Endothelial cell (in vitro differentiated cells): ENCODE measurements around the gene DNAH6. TPM values are rescaled to one million over a fixed set of nuclear protein-coding genes. Genes with fewer than 3 reads are reported as not detected.

Experiments used
- DNase-seq: peaks from one replicate; pipeline ENCODE4 v3.0.0; 2021; ENCODE audit warnings: low spot score
- H3K27ac Mint-ChIP-seq: one replicate; pipeline ENCODE4 v1.8.0; 2021; ENCODE audit warnings: mixed read lengths, inconsistent platforms; ENCODE audit not compliant: unreplicated experiment
- H3K27me3 Mint-ChIP-seq: one replicate; pipeline ENCODE4 v1.8.0; 2021; ENCODE audit warnings: mild to moderate bottlenecking, moderate library complexity, mixed read lengths, inconsistent platforms; ENCODE audit not compliant: unreplicated experiment
- H3K36me3 Mint-ChIP-seq: one replicate; pipeline ENCODE4 v1.8.0; 2021; ENCODE audit warnings: mild to moderate bottlenecking, low read depth, mixed read lengths, inconsistent platforms; ENCODE audit not compliant: unreplicated experiment
- H3K4me1 Mint-ChIP-seq: one replicate; pipeline ENCODE4 v1.8.0; 2021; ENCODE audit warnings: mild to moderate bottlenecking, mixed read lengths, inconsistent platforms; ENCODE audit not compliant: unreplicated experiment
- H3K4me3 Mint-ChIP-seq: one replicate; pipeline ENCODE4 v1.8.0; 2021; ENCODE audit warnings: mild to moderate bottlenecking, mixed read lengths, inconsistent platforms; ENCODE audit not compliant: unreplicated experiment
- H3K9me3 Mint-ChIP-seq: one replicate; pipeline ENCODE4 v1.8.0; 2021; ENCODE audit warnings: mixed read lengths, inconsistent platforms; ENCODE audit not compliant: unreplicated experiment
- total RNA-seq: library from RNA; stranded (reverse); fragmentation: NEBNext Ultra II Directional; extraction: Animal tissue kit (Norgen Biotek cat#: 25700); gene quantifications from one replicate; pipeline ENCODE4 v1.2.1, GENCODE V29; 2021; ENCODE audit not compliant: unreplicated experiment
- TF ChIP-seq, protein P1 (sequence below): fragments of 200-600 bp; sonication (generic); IDR thresholded peaks from one replicate; pipeline ENCODE4 v1.5.0; 2021; ENCODE audit warnings: antibody characterized with exemption; ENCODE audit not compliant: unreplicated experiment

Gene DNAH6
- total RNA-seq, 1 donor from 2014 or later: 7.8 TPM

DNA sequence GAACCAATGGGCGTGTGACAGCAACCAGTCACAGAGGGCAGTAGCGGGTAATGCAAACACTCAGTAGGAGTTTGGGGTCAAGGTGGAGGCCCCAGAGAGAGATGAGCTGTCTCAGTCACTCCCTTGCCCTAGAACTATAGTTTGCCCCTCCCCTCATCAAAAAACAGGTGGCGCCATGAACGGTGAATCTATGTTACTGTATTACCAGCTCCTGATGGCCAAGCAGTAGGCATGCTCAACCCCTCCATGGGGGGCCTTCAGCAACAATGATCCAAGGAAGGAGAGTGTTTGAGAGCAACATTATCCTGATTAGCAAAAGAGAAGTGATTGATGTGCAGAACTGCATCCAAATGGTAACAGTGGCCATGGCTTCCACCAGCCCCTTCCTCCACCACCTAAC lies 334.2 kb downstream of the DNAH6 start:
- TF ChIP-seq, protein P1, sequence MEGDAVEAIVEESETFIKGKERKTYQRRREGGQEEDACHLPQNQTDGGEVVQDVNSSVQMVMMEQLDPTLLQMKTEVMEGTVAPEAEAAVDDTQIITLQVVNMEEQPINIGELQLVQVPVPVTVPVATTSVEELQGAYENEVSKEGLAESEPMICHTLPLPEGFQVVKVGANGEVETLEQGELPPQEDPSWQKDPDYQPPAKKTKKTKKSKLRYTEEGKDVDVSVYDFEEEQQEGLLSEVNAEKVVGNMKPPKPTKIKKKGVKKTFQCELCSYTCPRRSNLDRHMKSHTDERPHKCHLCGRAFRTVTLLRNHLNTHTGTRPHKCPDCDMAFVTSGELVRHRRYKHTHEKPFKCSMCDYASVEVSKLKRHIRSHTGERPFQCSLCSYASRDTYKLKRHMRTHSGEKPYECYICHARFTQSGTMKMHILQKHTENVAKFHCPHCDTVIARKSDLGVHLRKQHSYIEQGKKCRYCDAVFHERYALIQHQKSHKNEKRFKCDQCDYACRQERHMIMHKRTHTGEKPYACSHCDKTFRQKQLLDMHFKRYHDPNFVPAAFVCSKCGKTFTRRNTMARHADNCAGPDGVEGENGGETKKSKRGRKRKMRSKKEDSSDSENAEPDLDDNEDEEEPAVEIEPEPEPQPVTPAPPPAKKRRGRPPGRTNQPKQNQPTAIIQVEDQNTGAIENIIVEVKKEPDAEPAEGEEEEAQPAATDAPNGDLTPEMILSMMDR: no peak
- Mint-ChIP-seq H3K27me3 (peaks cover 3% of the 10 kb centered on the region), H3K4me3 (no peak overlapping the region), H3K27ac (no peak overlapping the region), H3K36me3 (peaks cover 5% of the 10 kb centered on the region), H3K9me3 (no peaks in the 10 kb centered on the region), H3K4me1 (no peaks in the 10 kb centered on the region)
- DNase-seq: no peak

DNA sequence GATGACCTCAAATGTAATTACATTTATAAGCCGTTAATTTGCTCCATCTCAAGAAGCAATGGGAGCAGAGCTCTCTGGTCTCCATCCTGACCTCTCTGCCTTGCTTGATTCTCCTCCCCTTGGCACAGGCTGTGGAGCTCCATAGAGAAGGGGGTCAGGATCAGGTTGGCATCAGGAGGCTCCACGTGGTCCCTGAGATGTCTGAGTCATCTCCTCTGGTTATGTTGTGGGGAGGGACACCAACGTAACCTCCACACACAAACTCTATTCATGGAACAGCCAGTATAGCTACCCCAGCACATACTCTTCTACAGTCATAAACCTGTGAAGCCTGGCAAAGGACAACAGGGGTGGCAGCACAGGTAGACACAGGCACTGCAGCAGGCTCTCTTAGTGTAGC lies 335.6 kb downstream of the DNAH6 start:
- TF ChIP-seq, protein P1: no peak
- H3K27ac Mint-ChIP-seq: no peak overlapping the region
- H3K27me3 Mint-ChIP-seq: peaks cover 6% of the 10 kb centered on the region
- peaks cover 8% of the 10 kb centered on the region for H3K36me3 Mint-ChIP-seq
- H3K4me3 Mint-ChIP-seq: no peak overlapping the region
- no peaks in the 10 kb centered on the region for H3K9me3 Mint-ChIP-seq
- no peaks in the 10 kb centered on the region for H3K4me1 Mint-ChIP-seq
- no peak for DNase-seq

DNA sequence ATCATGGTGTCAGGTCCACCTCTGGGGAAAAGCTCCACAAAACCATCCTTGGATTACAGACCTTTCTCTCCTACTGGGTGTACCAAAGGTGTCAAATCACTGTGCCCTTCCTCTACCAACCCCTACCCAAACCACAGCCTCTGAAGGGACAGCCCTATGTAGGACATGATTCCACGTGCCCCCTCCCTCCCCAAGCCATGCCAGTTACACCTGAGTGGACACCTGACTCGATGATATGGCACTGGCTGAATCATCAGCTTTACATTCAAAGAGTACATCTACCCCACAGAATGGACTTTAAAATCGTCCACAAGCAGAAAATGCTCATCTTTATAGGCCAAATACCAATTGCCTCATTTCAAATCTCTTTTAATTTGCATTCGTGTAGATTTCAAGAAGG lies 338.6 kb downstream of the DNAH6 start:
- TF ChIP-seq, protein P1: no peak
- peaks cover 14% of the 10 kb centered on the region for H3K27me3 Mint-ChIP-seq
- no peaks in the 10 kb centered on the region for H3K9me3 Mint-ChIP-seq
- DNase-seq: no peak
- peaks cover 8% of the 10 kb centered on the region for H3K36me3 Mint-ChIP-seq
- H3K4me1 Mint-ChIP-seq: peaks cover 7% of the 10 kb centered on the region
- no peak overlapping the region for H3K4me3 Mint-ChIP-seq
- no peak overlapping the region for H3K27ac Mint-ChIP-seq

DNA sequence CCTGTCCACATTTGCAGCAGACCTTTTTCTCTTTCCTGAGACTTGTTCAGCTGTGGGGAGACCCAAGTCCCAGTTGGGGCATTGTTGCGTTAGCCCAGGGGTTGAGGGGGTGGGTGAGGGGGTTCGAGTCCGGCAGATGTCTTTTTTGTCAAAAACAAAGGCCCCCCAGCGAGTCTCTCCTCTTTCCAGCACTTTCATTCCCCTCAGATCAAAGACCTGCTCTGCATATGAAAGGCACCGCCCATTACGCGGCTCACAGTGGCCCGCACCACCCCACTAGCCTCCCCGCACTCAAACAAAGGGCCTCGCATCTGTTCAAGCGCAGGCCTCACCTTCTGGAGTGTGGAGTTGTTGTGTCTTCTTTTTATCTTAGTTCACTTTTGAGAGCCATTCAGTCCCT lies 339.4 kb downstream of the DNAH6 start:
- no peak overlapping the region for H3K27ac Mint-ChIP-seq
- H3K9me3 Mint-ChIP-seq: no peaks in the 10 kb centered on the region
- no peak for DNase-seq
- no peak overlapping the region for H3K4me3 Mint-ChIP-seq
- TF ChIP-seq, protein P1: no peak
- H3K4me1 Mint-ChIP-seq: peaks cover 7% of the 10 kb centered on the region
- peaks cover 14% of the 10 kb centered on the region for H3K27me3 Mint-ChIP-seq
- H3K36me3 Mint-ChIP-seq: peaks cover 8% of the 10 kb centered on the region

DNA sequence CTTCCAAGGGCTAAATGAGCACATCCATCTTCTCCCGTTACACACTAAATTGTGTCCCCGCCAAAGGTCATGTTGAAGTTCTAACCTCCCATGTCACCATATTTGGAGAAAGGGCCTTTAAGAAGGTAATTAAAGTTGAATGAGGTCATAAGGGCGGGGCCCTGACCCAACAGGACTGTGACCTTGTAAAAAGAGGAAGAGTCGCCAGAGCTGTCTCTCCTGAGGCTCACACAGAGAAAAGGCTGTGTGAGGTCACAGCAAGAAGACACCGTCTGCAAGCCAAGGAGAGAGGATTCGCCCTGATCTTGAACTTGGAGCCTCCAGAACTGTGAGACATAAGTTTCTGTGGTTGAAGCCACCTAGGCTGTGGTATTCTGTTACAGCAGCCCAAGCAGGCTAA lies 340.5 kb downstream of the DNAH6 start:
- TF ChIP-seq, protein P1: no peak
- Mint-ChIP-seq H3K36me3 (peaks cover 8% of the 10 kb centered on the region), H3K27ac (no peak overlapping the region), H3K27me3 (peaks cover 14% of the 10 kb centered on the region), H3K9me3 (no peaks in the 10 kb centered on the region), H3K4me3 (no peak overlapping the region), H3K4me1 (peaks cover 7% of the 10 kb centered on the region)
- no peak for DNase-seq
